Testis (tissue), 2 donors: ENCODE measurements around the gene PMEPA1.

Experiments used
- CTCF ChIP-seq, 3 experiments: fragments of 450-650 bp in 2 of 3; fragments of 200-600 bp in 1 of 3; sonication (generic) in 1 of 3; IDR thresholded peaks; one replicate each; pipeline ENCODE4 v1.5.1; 2016 to 2019; ENCODE audit warnings: antibody characterized with exemption in 3 of 3, mild to moderate bottlenecking in 2 of 3, moderate library complexity in 1 of 3
- POLR2A ChIP-seq: fragments of 450-650 bp; IDR thresholded peaks from one replicate; pipeline ENCODE4 v1.6.1; 2017; ENCODE audit warnings: antibody characterized with exemption, mild to moderate bottlenecking, moderate library complexity

- no peak for TF ChIP-seq POLR2A
- no peak for TF ChIP-seq CTCF (IDR thresholded peaks at IDR 0.05)
Observed at GRCh38 chr20:57695012-57695411, 14.8 kb downstream of the PMEPA1 start.
